Esophagus muscularis mucosa (tissue), 4 donors: Measurements from ENCODE around the gene CEP350.

Experiments used
- CTCF ChIP-seq, 3 experiments: fragments of 200-600 bp in 2 of 3; fragments of 450-650 bp in 1 of 3; sonication (generic) in 2 of 3; IDR thresholded peaks; one replicate each; pipeline ENCODE4 v1.5.1; 2017 to 2019; ENCODE audit warnings: antibody characterized with exemption in 3 of 3, mild to moderate bottlenecking in 2 of 3, moderate library complexity in 1 of 3
- EP300 ChIP-seq: sonication (generic); formaldehyde crosslinking; IDR thresholded peaks from one replicate; pipeline ENCODE4 v1.6.1; 2017; ENCODE audit warnings: antibody characterized with exemption
- POLR2A ChIP-seq: fragments of 450-650 bp; IDR thresholded peaks from one replicate; pipeline ENCODE4 v1.6.1; 2017; ENCODE audit warnings: antibody characterized with exemption, moderate library complexity, mild to moderate bottlenecking, low read depth
- POLR2AphosphoS5 ChIP-seq, 2 donors: sonication (generic); formaldehyde crosslinking; IDR thresholded peaks; one replicate each; pipeline ENCODE4 v1.6.1; 2017; ENCODE audit warnings: antibody characterized with exemption in 2 of 2

- TF ChIP-seq CTCF (IDR thresholded peaks at IDR 0.05) (no peak), POLR2A (no peak), POLR2AphosphoS5 (IDR thresholded peaks at IDR 0.05) (no peak), EP300 (no peak)
These were observed 183.2 kb downstream of the CEP350 start for GRCh38 chr1:180137776-180138175.
